ENCODE measurements around the gene DCP1A.

- TF ChIP-seq MAX (IDR thresholded peaks at IDR 0.05) (no peak), CTCF (IDR thresholded peaks at IDR 0.05; ENCODE audit: low read depth, low read length, missing input control) (no peak), SP1 (IDR thresholded peaks at IDR 0.05) (no peak), JUND (IDR thresholded peaks at IDR 0.05) (no peak), YY1 (IDR thresholded peaks at IDR 0.05) (no peak), RAD21 (IDR thresholded peaks at IDR 0.05) (no peak), RXRA (IDR thresholded peaks at IDR 0.05) (no peak), REST (IDR thresholded peaks at IDR 0.05) (no peak), HNF4A (conservative IDR thresholded peaks at IDR 0.05) (no peak), TAF1 (conservative IDR thresholded peaks at IDR 0.05) (no peak), ATF3 (IDR thresholded peaks at IDR 0.05) (no peak), EGR1 (IDR thresholded peaks at IDR 0.05; ENCODE audit: low read depth in 2 of 2) (no peak), ZBTB33 (IDR thresholded peaks at IDR 0.05) (no peak), NR2F2 (IDR thresholded peaks at IDR 0.05) (no peak)
These were observed 108.5 kb downstream of the DCP1A start for GRCh38 chr3:53238886-53239285.

Measured in liver (tissue), 3 donors.